Suprapubic skin (tissue), 4 donors: ENCODE data around the gene SRSF4. TPM values are rescaled to one million over a fixed set of nuclear protein-coding genes. Genes with fewer than 3 reads are reported as not detected.

Source experiments
- DNase-seq, 2 donors: peaks; one replicate each; pipeline ENCODE4 v3.0.0-alpha.2; 2019; ENCODE audit warnings: low spot score in 2 of 2
- H3K27ac ChIP-seq: fragments of 200-600 bp; sonication (generic); one replicate; pipeline ENCODE4 v1.5.1; 2019
- H3K27me3 ChIP-seq: fragments of 200-600 bp; sonication (generic); one replicate; pipeline ENCODE4 v1.5.1; 2019
- H3K36me3 ChIP-seq: fragments of 200-600 bp; sonication (generic); one replicate; pipeline ENCODE4 v1.5.1; 2019
- H3K4me1 ChIP-seq: fragments of 200-600 bp; sonication (generic); one replicate; pipeline ENCODE4 v1.5.1; 2019
- H3K4me3 ChIP-seq: fragments of 200-600 bp; sonication (generic); one replicate; pipeline ENCODE4 v1.5.1; 2019; ENCODE audit warnings: mild to moderate bottlenecking
- H3K9me3 ChIP-seq: fragments of 200-600 bp; sonication (generic); one replicate; pipeline ENCODE4 v1.5.1; 2019
- CTCF ChIP-seq, 2 donors: fragments of 200-600 bp in 1 of 2; fragments of 450-650 bp in 1 of 2; sonication (generic) in 1 of 2; IDR thresholded peaks; one replicate each; pipeline ENCODE4 v1.5.1; 2016 to 2019; ENCODE audit warnings: antibody characterized with exemption in 2 of 2, mild to moderate bottlenecking in 1 of 2, moderate library complexity in 1 of 2
- EP300 ChIP-seq: sonication (generic); formaldehyde crosslinking; IDR thresholded peaks from one replicate; pipeline ENCODE4 v1.6.1; 2017; ENCODE audit warnings: antibody characterized with exemption
- POLR2A ChIP-seq, 2 donors: fragments of 450-650 bp; IDR thresholded peaks; one replicate each; pipeline ENCODE4 v1.6.1; 2017; ENCODE audit warnings: antibody characterized with exemption in 2 of 2, mild to moderate bottlenecking in 2 of 2, moderate library complexity in 2 of 2
- POLR2AphosphoS5 ChIP-seq, 3 donors: sonication (generic); formaldehyde crosslinking; IDR thresholded peaks; one replicate each; pipeline ENCODE4 v1.6.1; 2017; ENCODE audit warnings: antibody characterized with exemption in 3 of 3
- WGBS: methylation state at CpG from one replicate; pipeline ENCODE4 v1.1.5; 2018; 5-methylcytosine and 5-hydroxymethylcytosine counted together
- total RNA-seq, 4 donors: library from RNA; depleted of rRNA; stranded (reverse); fragments of >200 nt; gene quantifications; one replicate each; pipeline ENCODE4 v1.1.0, GENCODE V29; 2016

The SRSF4 gene
- total RNA-seq, 4 donors from 2014 or later = 45.7 to 86.1 (median 60.5) TPM

GRCh38 chr1:29217633-29218032 lies 35.9 kb upstream of the SRSF4 start:
- H3K27me3 ChIP-seq = no peaks in the 10 kb centered on the region
- no peak for DNase-seq
- TF ChIP-seq EP300 = no peak
- TF ChIP-seq POLR2A (IDR thresholded peaks at IDR 0.05) = no peak
- no peak for TF ChIP-seq CTCF (IDR thresholded peaks at IDR 0.05)
- no peak for TF ChIP-seq POLR2AphosphoS5 (IDR thresholded peaks at IDR 0.05)
- H3K4me1 ChIP-seq = no peaks in the 10 kb centered on the region
- H3K9me3 ChIP-seq = no peaks in the 10 kb centered on the region
- H3K36me3 ChIP-seq = peaks cover 57% of the 10 kb centered on the region
- no peak overlapping the region for H3K27ac ChIP-seq
- H3K4me3 ChIP-seq = no peak overlapping the region
- 91% methylated on average over 2 of the region's 2 CpGs for WGBS

- DNase-seq = no peak
- Histone ChIP-seq H3K4me1 (no peaks in the 10 kb centered on the region), H3K9me3 (no peaks in the 10 kb centered on the region), H3K4me3 (no peak overlapping the region), H3K27me3 (no peaks in the 10 kb centered on the region), H3K27ac (no peak overlapping the region), H3K36me3 (peaks cover 64% of the 10 kb centered on the region)
- no peak for TF ChIP-seq EP300
- TF ChIP-seq POLR2A (IDR thresholded peaks at IDR 0.05) = no peak
- TF ChIP-seq CTCF (IDR thresholded peaks at IDR 0.05) = no peak
- TF ChIP-seq POLR2AphosphoS5 (IDR thresholded peaks at IDR 0.05) = no peak
- 89% methylated on average over 5 of the region's 5 CpGs for WGBS
Measured at GRCh38 chr1:29213055-29213454, 31.4 kb upstream of the SRSF4 start.

GRCh38 chr1:29211086-29212030 lies 29.7 kb upstream of the SRSF4 start:
- Histone ChIP-seq H3K27me3 (no peaks in the 10 kb centered on the region), H3K4me3 (no peak overlapping the region), H3K27ac (no peak overlapping the region), H3K4me1 (no peaks in the 10 kb centered on the region), H3K36me3 (peaks cover 62% of the 10 kb centered on the region), H3K9me3 (no peaks in the 10 kb centered on the region)
- 91% methylated on average over 12 of the region's 12 CpGs for WGBS
- no peak for DNase-seq
- no peak for TF ChIP-seq POLR2AphosphoS5 (IDR thresholded peaks at IDR 0.05)
- no peak for TF ChIP-seq CTCF (IDR thresholded peaks at IDR 0.05)
- TF ChIP-seq POLR2A (IDR thresholded peaks at IDR 0.05) = no peak
- TF ChIP-seq EP300 = no peak

- WGBS = 79% methylated on average over 7 of the region's 7 CpGs
- H3K36me3 ChIP-seq = peaks cover 62% of the 10 kb centered on the region
- H3K4me3 ChIP-seq = no peak overlapping the region
- no peak for TF ChIP-seq POLR2A (IDR thresholded peaks at IDR 0.05)
- TF ChIP-seq POLR2AphosphoS5 (IDR thresholded peaks at IDR 0.05) = no peak
- H3K27me3 ChIP-seq = no peaks in the 10 kb centered on the region
- no peak for DNase-seq
- H3K9me3 ChIP-seq = no peaks in the 10 kb centered on the region
- H3K27ac ChIP-seq = no peak overlapping the region
- H3K4me1 ChIP-seq = no peaks in the 10 kb centered on the region
Measured at GRCh38 chr1:29210278-29211085, 28.8 kb upstream of the SRSF4 start.

GRCh38 chr1:29209173-29209572 lies 27.5 kb upstream of the SRSF4 start:
- 79% methylated on average over 5 of the region's 5 CpGs for WGBS
- Histone ChIP-seq H3K27ac (no peak overlapping the region), H3K9me3 (no peaks in the 10 kb centered on the region), H3K36me3 (peaks cover 64% of the 10 kb centered on the region), H3K27me3 (no peaks in the 10 kb centered on the region), H3K4me3 (no peak overlapping the region), H3K4me1 (no peaks in the 10 kb centered on the region)
- TF ChIP-seq POLR2AphosphoS5 (IDR thresholded peaks at IDR 0.05) (no peak), CTCF (IDR thresholded peaks at IDR 0.05) (no peak), POLR2A (IDR thresholded peaks at IDR 0.05) (no peak), EP300 (no peak)
- DNase-seq = no peak
